Neural cell (in vitro differentiated cells): ENCODE measurements around the gene DIAPH2. TPM values are rescaled to one million over a fixed set of nuclear protein-coding genes. Genes with fewer than 3 reads are reported as not detected.

Experiments used
- H2AFZ ChIP-seq: fragments of 200-600, 300-800 bp; sonication (generic), shearing (Covaris generic); 2 replicates; pipeline ENCODE4 v1.6.0; 2014; ENCODE audit warnings: low read depth, mild to moderate bottlenecking, antibody characterized with exemption, low read length, moderate library complexity
- H3F3A ChIP-seq: fragments of 200-600 bp; shearing (Covaris generic); 2 replicates; pipeline ENCODE4 v1.6.1; 2016; ENCODE audit warnings: mild to moderate bottlenecking, moderate library complexity, mixed read lengths, antibody characterized with exemption, low read length; ENCODE audit not compliant: insufficient read depth, poor library complexity, severe bottlenecking
- H3K27ac ChIP-seq: fragments of 200-600, 300-800 bp; sonication (generic), shearing (Covaris generic); 2 replicates; pipeline ENCODE4 v1.5.1; 2014; ENCODE audit warnings: mild to moderate bottlenecking, low read length, moderate library complexity
- H3K27me3 ChIP-seq: fragments of 300-800, 200-600 bp; sonication (generic), shearing (Covaris generic); 2 replicates; pipeline ENCODE4 v1.6.0; 2014; ENCODE audit warnings: mild to moderate bottlenecking, low read depth, low read length, moderate library complexity; ENCODE audit not compliant: insufficient read depth
- H3K36me3 ChIP-seq: fragments of 300-800, 200-600 bp; sonication (generic), shearing (Covaris generic); 2 replicates; pipeline ENCODE4 v1.5.1; 2014; ENCODE audit warnings: mild to moderate bottlenecking, antibody characterized with exemption, low read length, moderate library complexity; ENCODE audit not compliant: insufficient read depth
- H3K4me2 ChIP-seq: fragments of 300-800, 200-600 bp; sonication (generic), shearing (Covaris generic); 2 replicates; pipeline ENCODE4 v1.6.0; 2014; ENCODE audit warnings: mild to moderate bottlenecking, low read length
- H3K4me3 ChIP-seq: fragments of 300-800, 200-600 bp; sonication (generic), shearing (Covaris generic); 2 replicates; pipeline ENCODE4 v1.5.1; 2014; ENCODE audit warnings: mild to moderate bottlenecking, low read length, moderate library complexity
- H3K79me2 ChIP-seq: fragments of 200-600 bp; shearing (Covaris generic); replicated peaks from 2 replicates; pipeline ENCODE4 v1.6.0; 2014; ENCODE audit warnings: mild to moderate bottlenecking, low read length, moderate library complexity; ENCODE audit not compliant: insufficient read depth
- H3K9ac ChIP-seq: fragments of 300-800, 200-600 bp; sonication (generic), shearing (Covaris generic); 2 replicates; pipeline ENCODE4 v1.6.1; 2016; ENCODE audit warnings: mild to moderate bottlenecking, low read length, mixed read lengths
- H3K9me2 ChIP-seq: fragments of 200-600 bp; shearing (Covaris generic); 2 replicates; pipeline ENCODE4 v1.6.1; 2016; ENCODE audit warnings: mild to moderate bottlenecking, low read length, mixed read lengths; ENCODE audit not compliant: insufficient read depth
- H3K9me3 ChIP-seq: fragments of 200-600, 300-800 bp; sonication (generic), shearing (Covaris generic); 2 replicates; pipeline ENCODE4 v1.6.1; 2016; ENCODE audit warnings: mild to moderate bottlenecking, mixed run types, low read length, moderate library complexity, mixed read lengths
- H4K20me1 ChIP-seq: fragments of 200-600 bp; shearing (Covaris generic); 2 replicates; pipeline ENCODE4 v1.6.1; 2016; ENCODE audit warnings: mild to moderate bottlenecking, mixed run types; ENCODE audit not compliant: insufficient read depth
- CTCF ChIP-seq: fragments of 450-650 bp; IDR thresholded peaks from 2 replicates; pipeline ENCODE4 v1.5.1; 2014; ENCODE audit warnings: antibody characterized with exemption, mild to moderate bottlenecking, moderate library complexity; ENCODE audit not compliant: poor library complexity, severe bottlenecking
- EP300 ChIP-seq: fragments of 450-650 bp; conservative IDR thresholded peaks from 2 replicates; pipeline ENCODE4 v1.6.1; 2014; ENCODE audit warnings: antibody characterized with exemption, mild to moderate bottlenecking, moderate library complexity; ENCODE audit not compliant: poor library complexity, severe bottlenecking
- EZH2 ChIP-seq: fragments of 200-600, 300-800 bp; shearing (Covaris generic), sonication (generic); IDR thresholded peaks from 2 replicates; pipeline ENCODE4 v1.6.1; 2014; ENCODE audit warnings: antibody characterized with exemption, low read length, borderline replicate concordance, mild to moderate bottlenecking; ENCODE audit not compliant: insufficient read depth, poor library complexity, severe bottlenecking
- MXI1 ChIP-seq: fragments of 450-650 bp; conservative IDR thresholded peaks from 2 replicates; pipeline ENCODE4 v1.6.1; 2014; ENCODE audit warnings: antibody characterized with exemption, mild to moderate bottlenecking; ENCODE audit not compliant: poor library complexity, severe bottlenecking
- POLR2AphosphoS5 ChIP-seq: IDR thresholded peaks from 2 replicates; pipeline ENCODE4 v1.6.1; 2012
- RAD21 ChIP-seq: fragments of 450-650 bp; conservative IDR thresholded peaks from 2 replicates; pipeline ENCODE4 v1.6.1; 2014; ENCODE audit warnings: antibody characterized with exemption, mild to moderate bottlenecking, moderate library complexity
- REST ChIP-seq: IDR thresholded peaks from 2 replicates; pipeline ENCODE4 v1.6.1; 2012; ENCODE audit warnings: borderline replicate concordance
- SMC3 ChIP-seq: fragments of 450-650 bp; conservative IDR thresholded peaks from 2 replicates; pipeline ENCODE4 v1.6.1; 2014; ENCODE audit warnings: antibody characterized with exemption, mild to moderate bottlenecking, moderate library complexity; ENCODE audit not compliant: poor library complexity
- TAF1 ChIP-seq: IDR thresholded peaks from 2 replicates; pipeline ENCODE4 v1.6.1; 2012; ENCODE audit warnings: low read depth
- polyA plus RNA-seq: library from polyadenylated mRNA; depleted of rRNA; stranded (reverse); fragments of >200 nt; gene quantifications from 2 replicates; pipeline ENCODE4 v1.2.3, GENCODE V29; 2014

DIAPH2 gene
- polyA plus RNA-seq, 1 donor from 2014 or later = 0.07 TPM

GRCh38 chrX:97294041-97294440 is 609.4 kb downstream of the DIAPH2 start:
- H3K4me3 ChIP-seq = no peak overlapping the region
- H2AFZ ChIP-seq = no peak overlapping the region
- no peak overlapping the region for H3K27ac ChIP-seq
- no peak overlapping the region for H3K4me2 ChIP-seq
- H3K9me3 ChIP-seq = no peaks in the 10 kb centered on the region
- no peaks in the 10 kb centered on the region for H4K20me1 ChIP-seq
- no peak overlapping the region for H3K9ac ChIP-seq
- TF ChIP-seq EP300 (no peak), RAD21 (no peak), MXI1 (no peak), TAF1 (no peak), REST (no peak), CTCF (no peak), SMC3 (no peak)
- H3K9me2 ChIP-seq = no peaks in the 10 kb centered on the region
- H3F3A ChIP-seq = no peaks in the 10 kb centered on the region
- no peaks in the 10 kb centered on the region for H3K27me3 ChIP-seq
- no peaks in the 10 kb centered on the region for H3K36me3 ChIP-seq
- no peaks in the 10 kb centered on the region for H3K79me2 ChIP-seq

- H3K9me2 ChIP-seq = no peaks in the 10 kb centered on the region
- no peak for TF ChIP-seq EZH2
- TF ChIP-seq MXI1 = no peak
- TF ChIP-seq REST = no peak
- TF ChIP-seq POLR2AphosphoS5 = no peak
- TF ChIP-seq CTCF = no peak
- no peak for TF ChIP-seq EP300
- no peak for TF ChIP-seq SMC3
- TF ChIP-seq TAF1 = no peak
- no peak overlapping the region for H3K9ac ChIP-seq
- no peaks in the 10 kb centered on the region for H3K27me3 ChIP-seq
- H4K20me1 ChIP-seq = no peaks in the 10 kb centered on the region
- H3F3A ChIP-seq = no peaks in the 10 kb centered on the region
- H3K79me2 ChIP-seq = no peaks in the 10 kb centered on the region
- H2AFZ ChIP-seq = no peak overlapping the region
- H3K4me3 ChIP-seq = no peak overlapping the region
- H3K36me3 ChIP-seq = no peaks in the 10 kb centered on the region
- H3K4me2 ChIP-seq = no peak overlapping the region
- H3K27ac ChIP-seq = no peak overlapping the region
- no peaks in the 10 kb centered on the region for H3K9me3 ChIP-seq
Measured at GRCh38 chrX:97295954-97296353, 611.3 kb downstream of the DIAPH2 start.
